Activated CD8-positive, alpha-beta memory T cell treated with anti-CD3 and anti-CD28 coated beads, Interleukin-2, amount 50 U/mL, for 4 hours (primary cell): ENCODE measurements around the gene LRRC36.
"Not testable (repeated sequence)": the region's sequence is repeated elsewhere in the genome, so short reads cannot be mapped to it uniquely, and the experiment has no call there.

Experiments
- DNase-seq: peaks from one replicate; pipeline ENCODE4 v3.0.0-alpha.2; 2020

LRRC36 gene

DNA sequence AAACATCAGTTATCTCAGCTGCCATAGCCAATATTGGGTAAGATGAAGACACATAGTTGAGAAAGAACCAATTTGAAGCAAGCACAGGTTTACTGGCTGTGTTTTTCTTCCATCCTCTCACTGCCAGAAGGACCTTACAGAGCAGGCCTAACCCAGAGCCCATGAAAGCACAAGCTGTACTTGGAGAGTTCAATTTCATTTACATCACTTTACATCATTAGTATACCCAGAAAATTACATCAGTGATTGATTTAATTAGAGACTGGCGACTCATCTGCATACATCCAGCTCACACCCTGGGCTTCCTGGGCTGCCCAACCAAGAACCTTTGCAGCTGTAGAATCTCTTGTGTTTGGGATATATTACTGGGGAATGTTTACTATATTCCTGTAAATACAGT, 23.7 kb downstream of the LRRC36 start:
- DNase-seq: no peak

DNA sequence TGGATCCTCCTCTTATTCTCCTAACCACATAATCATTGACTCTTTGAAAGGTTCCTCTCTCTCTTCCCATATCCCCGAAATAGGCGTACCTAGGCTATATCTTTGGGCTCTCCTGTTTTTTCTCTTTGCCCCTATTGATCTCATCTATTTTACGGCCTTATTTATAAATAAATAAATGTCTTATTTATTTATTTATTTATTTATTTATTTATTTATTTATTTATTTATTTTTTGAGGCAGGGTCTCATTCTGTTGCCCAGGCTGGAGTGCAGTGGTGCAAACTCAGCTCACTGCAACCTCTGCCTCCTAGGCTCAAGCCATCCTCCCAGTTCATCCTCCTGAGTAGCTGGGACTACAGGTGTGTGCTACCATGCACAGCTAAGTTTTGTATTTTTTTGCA, 25.8 kb downstream of the LRRC36 start:
- not testable (repeated sequence) for DNase-seq

GRCh38 chr16:67356396-67356795, 29.8 kb downstream of the LRRC36 start:
- no peak for DNase-seq

GRCh38 chr16:67357561-67357960, 30.9 kb downstream of the LRRC36 start:
- DNase-seq: no peak

GRCh38 chr16:67359540-67360269, 33.1 kb downstream of the LRRC36 start:
- DNase-seq: not testable (repeated sequence)

GRCh38 chr16:67361038-67361437, 34.4 kb downstream of the LRRC36 start:
- DNase-seq: no peak

GRCh38 chr16:67364600-67365235, 38.1 kb downstream of the LRRC36 start:
- no peak for DNase-seq

GRCh38 chr16:67370661-67371060, 44.0 kb downstream of the LRRC36 start:
- no peak for DNase-seq

DNA sequence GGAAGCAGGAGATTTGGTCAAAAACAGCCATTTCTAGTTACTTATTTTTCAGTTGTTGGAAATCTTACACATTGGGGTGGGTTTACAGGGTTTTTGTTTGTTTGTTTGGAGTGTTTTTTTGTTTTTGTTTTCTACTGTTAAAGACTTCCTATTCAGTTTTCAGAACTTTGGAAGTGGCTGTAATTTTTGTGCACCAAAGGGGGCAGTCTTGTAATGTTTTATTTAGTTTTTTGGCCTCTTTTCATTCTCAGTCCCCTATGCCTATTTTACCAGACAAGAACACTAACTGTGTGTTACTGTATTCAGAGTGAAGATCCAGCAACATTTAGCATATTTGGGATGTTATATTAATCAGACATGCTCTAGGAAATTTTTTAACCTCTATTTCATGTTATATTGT, 46.0 kb downstream of the LRRC36 start:
- no peak for DNase-seq

DNA sequence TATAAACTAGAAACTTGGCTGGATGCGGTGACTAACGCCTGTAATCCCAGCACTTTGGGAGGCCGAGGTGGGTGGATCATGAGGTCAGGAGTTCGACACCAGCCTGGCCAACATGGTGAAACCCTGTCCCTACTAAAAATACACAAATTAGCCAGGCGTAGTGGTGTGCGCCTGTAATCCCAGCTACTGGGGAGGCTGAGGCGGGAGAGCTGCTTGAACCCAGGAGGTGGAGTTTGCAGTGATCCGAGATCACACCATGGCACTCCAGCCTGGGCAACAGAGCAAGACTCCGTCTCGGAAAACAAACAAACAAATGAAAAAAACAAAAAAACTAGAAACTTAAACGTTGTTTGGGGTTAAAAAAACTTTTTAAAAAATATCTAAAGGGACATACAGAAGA, 49.4 kb downstream of the LRRC36 start:
- DNase-seq: not testable (repeated sequence)

DNA sequence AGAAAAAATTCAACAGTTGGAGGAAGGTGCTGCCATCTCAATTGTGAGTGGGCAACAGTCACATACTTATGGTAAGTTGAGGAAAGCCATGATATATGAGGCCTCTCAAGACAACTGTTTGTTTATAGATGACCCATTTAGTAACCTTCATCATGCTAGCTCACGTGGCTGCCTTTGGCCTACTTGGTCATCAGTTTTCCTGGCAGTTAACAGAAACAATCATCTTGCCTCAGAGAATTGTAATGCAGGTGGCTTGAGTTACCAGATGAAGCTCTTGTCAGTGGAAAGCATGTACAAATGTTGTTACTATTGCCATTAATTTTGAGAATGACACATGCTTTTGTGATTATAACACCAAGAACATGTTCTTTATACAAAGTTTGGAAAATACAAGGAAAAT, 52.0 kb downstream of the LRRC36 start:
- no peak for DNase-seq

DNA sequence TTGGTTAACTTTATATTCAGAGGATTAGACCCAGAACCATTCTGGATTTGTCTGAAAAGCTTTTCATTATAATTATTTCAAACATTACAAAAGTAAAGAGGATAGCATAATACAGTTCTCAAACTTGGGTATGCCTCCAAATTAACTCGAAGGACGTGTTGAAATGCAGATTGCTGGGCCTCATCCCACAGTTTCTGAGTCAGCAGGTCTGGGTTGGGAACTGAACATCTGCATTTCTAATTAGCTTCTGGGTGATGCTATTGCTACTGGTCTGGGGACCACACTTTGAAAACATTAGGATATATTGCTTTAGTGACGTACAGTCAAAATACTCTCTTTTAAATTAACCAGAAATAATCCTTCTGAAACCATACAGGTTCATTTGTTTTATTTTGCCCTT, 56.7 kb downstream of the LRRC36 start:
- no peak for DNase-seq

GRCh38 chr16:67384778-67385510, 58.3 kb downstream of the LRRC36 start:
- DNase-seq: no peak

GRCh38 chr16:67386861-67387455, 60.3 kb downstream of the LRRC36 start:
- DNase-seq: no peak

DNA sequence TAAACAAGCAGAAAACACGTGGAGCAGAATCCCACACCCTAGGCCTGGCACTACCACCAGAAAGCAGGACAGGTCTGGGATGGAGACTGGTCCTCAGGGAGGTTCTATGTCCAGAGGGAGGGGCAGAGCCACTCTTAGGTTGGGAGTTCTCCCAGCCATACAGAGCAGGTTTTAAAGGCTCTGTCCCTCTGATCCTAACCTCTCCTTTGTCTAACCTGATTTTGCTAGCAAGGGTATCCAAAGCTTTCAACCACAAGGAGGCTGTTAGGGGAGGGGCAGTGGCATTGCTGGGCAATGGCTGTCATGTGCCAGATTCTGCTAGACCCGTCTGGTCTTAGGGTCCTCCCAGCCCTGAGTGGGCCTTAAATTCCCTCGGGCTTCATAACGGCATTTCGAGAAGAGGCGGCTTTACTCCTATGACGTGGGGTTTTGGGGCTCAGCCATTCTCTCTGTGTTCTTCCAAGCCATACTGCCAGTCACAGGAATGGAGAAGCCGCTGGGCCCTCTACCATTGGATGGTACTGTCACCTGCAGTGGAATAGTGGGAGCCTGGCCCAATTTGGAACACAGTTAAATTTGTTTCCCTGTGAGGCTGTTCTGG, 61.0 kb downstream of the LRRC36 start:
- DNase-seq: no peak

DNA sequence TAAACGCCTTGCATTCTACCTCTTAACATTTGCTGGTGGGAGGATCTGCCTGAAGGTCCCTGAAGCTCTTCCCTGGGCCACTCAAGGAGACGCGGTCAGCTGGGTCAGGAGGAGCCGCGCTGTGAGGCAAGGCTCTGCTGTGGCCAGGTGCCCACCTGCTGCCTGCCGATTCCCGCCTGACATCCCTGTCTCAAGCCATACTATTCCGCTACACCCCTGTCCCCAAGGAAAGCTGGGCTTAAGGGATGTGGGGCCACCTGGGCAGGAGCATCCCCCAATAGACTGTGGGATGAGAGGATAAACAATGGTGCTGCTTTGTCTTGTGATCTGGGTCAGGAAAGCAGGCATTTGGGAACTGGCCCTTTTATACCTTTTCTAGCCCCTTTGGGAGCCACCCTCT, 61.6 kb downstream of the LRRC36 start:
- no peak for DNase-seq

DNA sequence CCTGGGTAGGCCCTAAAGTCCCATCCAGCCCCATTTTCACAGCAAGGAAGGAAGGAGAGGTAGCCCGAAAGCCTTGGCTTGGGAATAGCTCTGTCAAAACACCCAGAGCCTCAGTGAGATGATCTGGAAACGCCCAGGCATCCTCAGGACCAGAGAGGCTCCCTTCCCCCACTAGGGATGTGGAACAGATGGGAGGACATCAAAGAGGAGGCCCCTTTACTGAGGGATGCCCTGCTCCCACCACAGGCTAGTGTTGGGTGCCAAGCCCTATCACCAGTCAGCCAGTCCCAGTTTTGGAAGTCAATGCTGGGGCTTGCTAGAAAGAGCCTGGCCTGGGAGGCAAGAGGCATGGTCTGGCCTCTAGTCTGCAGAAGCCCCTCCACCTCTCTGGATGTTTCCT, 62.0 kb downstream of the LRRC36 start:
- no peak for DNase-seq

- DNase-seq: no peak
These were observed 63.5 kb downstream of the LRRC36 start for GRCh38 chr16:67389911-67390815.

DNA sequence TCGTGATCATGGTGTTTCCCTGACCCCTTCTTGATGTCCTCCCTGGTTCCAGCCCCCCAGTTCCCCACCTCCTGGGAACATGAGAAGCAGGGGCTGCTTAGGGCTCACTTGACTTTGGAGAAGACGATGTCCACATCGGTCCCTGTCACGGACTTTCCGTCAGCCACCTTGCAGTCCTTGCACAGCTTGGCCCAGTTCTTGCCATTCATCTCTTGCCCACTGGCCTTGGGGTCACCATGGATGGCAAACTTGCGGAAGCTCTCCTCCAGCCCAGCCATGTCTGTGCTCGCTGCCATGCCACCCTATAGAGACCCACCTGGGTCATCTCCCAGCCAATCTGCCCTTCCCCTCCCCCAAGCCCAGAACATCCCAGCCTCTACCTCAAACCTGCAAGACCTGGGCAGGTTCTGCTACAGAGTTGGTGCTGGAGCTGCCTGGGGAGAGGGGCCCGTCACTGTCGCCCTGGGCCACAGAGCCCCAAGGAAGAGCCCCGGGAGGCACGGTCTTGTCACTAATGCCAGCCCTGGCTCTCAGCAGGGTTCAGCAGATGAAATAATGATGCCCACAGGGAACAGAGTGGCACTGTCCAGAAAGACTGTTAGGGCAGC, 64.3 kb downstream of the LRRC36 start:
- no peak for DNase-seq

DNA sequence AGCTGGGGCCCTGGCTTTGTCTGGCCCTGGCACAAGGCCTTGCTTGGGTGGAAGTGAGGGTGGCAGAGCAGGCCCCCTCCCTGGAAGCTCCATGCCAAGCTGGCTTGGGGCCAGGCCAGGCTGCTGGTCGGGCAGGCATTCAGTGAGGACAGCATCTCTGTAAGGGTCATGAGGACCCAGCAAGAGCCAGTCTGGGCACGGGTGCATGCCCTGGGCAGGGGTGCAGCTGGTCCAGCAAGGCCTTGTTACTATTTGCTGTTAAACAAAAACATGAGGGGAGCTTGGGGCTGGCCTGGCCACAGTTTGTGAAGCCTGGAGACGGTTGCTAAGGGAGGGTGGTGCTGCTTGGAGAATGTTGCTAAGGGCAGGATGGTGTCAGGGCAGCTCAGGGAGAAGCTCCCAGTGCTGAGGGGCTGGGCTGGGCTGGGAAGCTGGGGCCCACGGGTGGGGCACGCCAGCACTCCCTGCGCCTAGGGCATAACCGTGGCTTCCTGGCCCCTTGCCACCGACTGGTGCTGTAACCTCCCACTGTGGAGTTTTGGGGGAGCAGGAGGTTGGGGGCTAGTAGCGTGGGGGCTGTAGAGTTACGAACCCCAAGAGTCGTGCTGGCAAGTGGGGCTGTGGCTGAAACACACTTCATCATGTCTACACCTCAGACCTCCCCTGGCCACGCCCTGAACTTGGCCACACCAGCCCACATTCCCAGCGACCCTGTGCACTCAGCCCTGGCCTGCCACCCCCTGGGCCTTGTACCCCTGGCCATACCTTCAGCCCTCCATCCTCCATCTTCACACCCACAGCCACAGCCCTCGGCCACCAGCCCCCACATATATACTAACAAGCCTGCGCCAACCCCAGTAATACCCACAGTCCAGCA, 65.0 kb downstream of the LRRC36 start:
- no peak for DNase-seq
